Measurements from ENCODE around the gene ZBTB40.

ZBTB40 gene

GRCh38 chr1:22416555-22417454, 34.8 kb upstream of the ZBTB40 start:
- H3K9ac ChIP-seq: no peak overlapping the region

GRCh38 chr1:22417466-22417865, 34.2 kb upstream of the ZBTB40 start:
- H3K9ac ChIP-seq: no peak overlapping the region
- H3K4me3 ChIP-seq (ENCODE audit: low read depth, low read length): no peak overlapping the region
- no peaks in the 10 kb centered on the region for H3K27me3 ChIP-seq (ENCODE audit: control insufficient read depth, insufficient read depth, low read length)
- H2AFZ ChIP-seq: no peak overlapping the region
- TF ChIP-seq CTCF (IDR thresholded peaks at IDR 0.05): no peak
- H3K9me3 ChIP-seq (ENCODE audit: control insufficient read depth, low read length): no peaks in the 10 kb centered on the region
- no peak overlapping the region for H3K27ac ChIP-seq
- H3K36me3 ChIP-seq (ENCODE audit: control insufficient read depth, insufficient read depth, low read length): no peaks in the 10 kb centered on the region
- H3K4me2 ChIP-seq (ENCODE audit: low read length): no peak overlapping the region
- no peaks in the 10 kb centered on the region for H3K79me2 ChIP-seq
- H3K4me1 ChIP-seq: no peaks in the 10 kb centered on the region

More at GRCh38 chr1:22416555-22417454, 34.8 kb upstream of the ZBTB40 start:
- H3K4me3 ChIP-seq (ENCODE audit: low read depth, low read length): no peak overlapping the region
- no peak overlapping the region for H3K27ac ChIP-seq
- H3K4me1 ChIP-seq: no peaks in the 10 kb centered on the region
- H3K36me3 ChIP-seq (ENCODE audit: control insufficient read depth, insufficient read depth, low read length): no peaks in the 10 kb centered on the region
- no peak overlapping the region for H2AFZ ChIP-seq
- H3K9me3 ChIP-seq (ENCODE audit: control insufficient read depth, low read length): no peaks in the 10 kb centered on the region
- no peak overlapping the region for H3K4me2 ChIP-seq (ENCODE audit: low read length)
- peak; percentile 63 for TF ChIP-seq CTCF (IDR thresholded peaks at IDR 0.05)
- H3K27me3 ChIP-seq (ENCODE audit: control insufficient read depth, insufficient read depth, low read length): no peaks in the 10 kb centered on the region
- no peaks in the 10 kb centered on the region for H3K79me2 ChIP-seq

- no peak for TF ChIP-seq CTCF (IDR thresholded peaks at IDR 0.05)
Observed at GRCh38 chr1:22418312-22418711, 33.3 kb upstream of the ZBTB40 start.

GRCh38 chr1:22418933-22419382, 32.7 kb upstream of the ZBTB40 start:
- no peaks in the 10 kb centered on the region for H3K9me3 ChIP-seq (ENCODE audit: control insufficient read depth, low read length)
- H3K27me3 ChIP-seq (ENCODE audit: control insufficient read depth, insufficient read depth, low read length): no peaks in the 10 kb centered on the region
- no peak overlapping the region for H3K4me3 ChIP-seq (ENCODE audit: low read depth, low read length)
- H3K9ac ChIP-seq: no peak overlapping the region
- H3K4me2 ChIP-seq (ENCODE audit: low read length): no peak overlapping the region
- TF ChIP-seq CTCF (IDR thresholded peaks at IDR 0.05): no peak
- no peaks in the 10 kb centered on the region for H3K79me2 ChIP-seq
- no peaks in the 10 kb centered on the region for H3K36me3 ChIP-seq (ENCODE audit: control insufficient read depth, insufficient read depth, low read length)
- no peaks in the 10 kb centered on the region for H3K4me1 ChIP-seq
- H3K27ac ChIP-seq: no peak overlapping the region
- no peak overlapping the region for H2AFZ ChIP-seq

More at GRCh38 chr1:22418312-22418711, 33.3 kb upstream of the ZBTB40 start:
- no peak overlapping the region for H3K4me3 ChIP-seq (ENCODE audit: low read depth, low read length)
- no peak overlapping the region for H3K27ac ChIP-seq
- H3K9ac ChIP-seq: no peak overlapping the region
- H3K36me3 ChIP-seq (ENCODE audit: control insufficient read depth, insufficient read depth, low read length): no peaks in the 10 kb centered on the region
- no peaks in the 10 kb centered on the region for H3K4me1 ChIP-seq
- no peaks in the 10 kb centered on the region for H3K79me2 ChIP-seq
- no peak overlapping the region for H3K4me2 ChIP-seq (ENCODE audit: low read length)
- no peaks in the 10 kb centered on the region for H3K27me3 ChIP-seq (ENCODE audit: control insufficient read depth, insufficient read depth, low read length)
- no peak overlapping the region for H2AFZ ChIP-seq
- H3K9me3 ChIP-seq (ENCODE audit: control insufficient read depth, low read length): no peaks in the 10 kb centered on the region

All from parathyroid adenoma (tissue), 2 donors.